Stimulated activated CD8-positive, alpha-beta memory T cell treated with anti-CD3 and anti-CD28 coated beads, Interleukin-12 subunit alpha, Interleukin-12 subunit beta, amount 100 ng/mL, for 24 hours (primary cell): ENCODE measurements around the gene CAB39L.

Experiments used
- DNase-seq: peaks from one replicate; pipeline ENCODE4 v3.0.0-alpha.2; 2020; ENCODE audit errors: extremely low read depth

Gene CAB39L

GRCh38 chr13:49399801-49400472 lies 43.9 kb downstream of the CAB39L start:
- no peak for DNase-seq

- DNase-seq, result no peak
These were observed 47.9 kb downstream of the CAB39L start for GRCh38 chr13:49395878-49396380.

GRCh38 chr13:49395451-49395865 lies 48.4 kb downstream of the CAB39L start:
- no peak for DNase-seq

- DNase-seq, result no peak
These were observed 55.7 kb downstream of the CAB39L start for GRCh38 chr13:49388091-49388635.

GRCh38 chr13:49386664-49387063 lies 57.2 kb downstream of the CAB39L start:
- DNase-seq, result no peak

- DNase-seq, result no peak
These were observed 67.7 kb downstream of the CAB39L start for GRCh38 chr13:49376121-49376520.

- no peak for DNase-seq
These were observed 69.1 kb downstream of the CAB39L start for GRCh38 chr13:49374585-49375290.

- no peak for DNase-seq
These were observed 70.1 kb downstream of the CAB39L start for GRCh38 chr13:49373716-49374115.

GRCh38 chr13:49371943-49372613 lies 71.8 kb downstream of the CAB39L start:
- DNase-seq, result no peak

- no peak for DNase-seq
These were observed 73.5 kb downstream of the CAB39L start for GRCh38 chr13:49370371-49370770.

- no peak for DNase-seq
These were observed 74.0 kb downstream of the CAB39L start for GRCh38 chr13:49369866-49370265.

GRCh38 chr13:49368688-49369087 lies 75.2 kb downstream of the CAB39L start:
- no peak for DNase-seq

GRCh38 chr13:49367640-49368422 lies 76.0 kb downstream of the CAB39L start:
- DNase-seq, result no peak

- DNase-seq, result no peak
These were observed 77.0 kb downstream of the CAB39L start for GRCh38 chr13:49366841-49367240.

GRCh38 chr13:49357694-49358093 lies 86.2 kb downstream of the CAB39L start:
- no peak for DNase-seq

GRCh38 chr13:49356223-49356622 lies 87.6 kb downstream of the CAB39L start:
- no peak for DNase-seq

GRCh38 chr13:49354719-49355118 lies 89.1 kb downstream of the CAB39L start:
- no peak for DNase-seq

- DNase-seq, result no peak
These were observed 90.0 kb downstream of the CAB39L start for GRCh38 chr13:49353908-49354307.

GRCh38 chr13:49351871-49352270 lies 92.0 kb downstream of the CAB39L start:
- no peak for DNase-seq

- no peak for DNase-seq
These were observed 95.1 kb downstream of the CAB39L start for GRCh38 chr13:49348751-49349150.

- no peak for DNase-seq
These were observed 96.0 kb downstream of the CAB39L start for GRCh38 chr13:49347650-49348385.
